HFFc6 (cell line): ENCODE measurements around the gene NRL. TPM values are rescaled to one million over a fixed set of nuclear protein-coding genes. Genes with fewer than 3 reads are reported as not detected.
"Not testable (repeated sequence)": the region's sequence is repeated elsewhere in the genome, so short reads cannot be mapped to it uniquely, and the experiment has no call there.

Source experiments
- DNase-seq: peaks from one replicate; pipeline ENCODE4 v3.0.0-alpha.2; 2018
- H3K27ac Mint-ChIP-seq: 2 replicates; pipeline ENCODE4 v1.8.0; 2020; ENCODE audit warnings: mild to moderate bottlenecking, mixed read lengths
- H3K27me3 Mint-ChIP-seq: 2 replicates; pipeline ENCODE4 v1.8.0; 2021; ENCODE audit warnings: mild to moderate bottlenecking, moderate library complexity, mixed read lengths; ENCODE audit not compliant: insufficient read depth
- H3K36me3 Mint-ChIP-seq: 2 replicates; pipeline ENCODE4 v1.8.0; 2021; ENCODE audit warnings: low read depth, mixed read lengths
- H3K4me1 Mint-ChIP-seq: 2 replicates; pipeline ENCODE4 v1.8.0; 2020; ENCODE audit warnings: low read depth, mixed read lengths
- H3K4me3 Mint-ChIP-seq: 2 replicates; pipeline ENCODE4 v1.8.0; 2020; ENCODE audit warnings: mild to moderate bottlenecking, moderate library complexity, mixed read lengths
- H3K9me3 Mint-ChIP-seq: 2 replicates; pipeline ENCODE4 v1.8.0; 2020; ENCODE audit warnings: mild to moderate bottlenecking, mixed read lengths
- CTCF ChIP-seq: fragments of 200-600 bp; sonication (generic); IDR thresholded peaks from 2 replicates; pipeline ENCODE4 v1.5.0; 2021; ENCODE audit warnings: antibody characterized with exemption, mild to moderate bottlenecking
- total RNA-seq, 6 experiments: library from RNA; stranded (reverse); fragmentation: NEBNext Ultra II Directional; extraction: Animal tissue kit (Norgen Biotek cat#: 25700); gene quantifications; 2 replicates in 1 of 6; 3 replicates in 5 of 6; pipeline ENCODE4 v1.2.3, GENCODE V29; 2021

NRL gene
- total RNA-seq, 6 experiments from 2014 or later = 0.26 to 0.85 (median 0.49) TPM

DNA sequence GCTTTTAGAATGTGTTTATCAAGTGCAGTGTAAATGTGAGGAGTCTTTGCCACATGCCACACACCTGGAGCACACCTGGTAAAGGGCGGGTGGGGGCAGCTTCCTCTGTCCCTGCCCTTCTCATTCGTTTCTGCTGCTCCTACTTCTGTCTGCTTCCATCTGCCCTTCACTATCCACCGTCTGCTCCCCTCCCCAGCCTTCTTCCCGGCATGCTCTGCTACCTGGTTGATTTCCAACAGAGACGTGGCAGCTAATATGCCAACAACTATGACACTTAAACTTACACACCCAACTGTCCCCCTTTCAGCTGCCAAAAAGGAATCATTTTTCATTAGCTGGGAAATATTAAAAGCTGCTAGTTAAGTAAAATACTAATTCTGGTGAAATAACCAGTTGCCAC, 72.0 kb downstream of the NRL start:
- Mint-ChIP-seq H3K27me3 (peaks cover 42% of the 10 kb centered on the region), H3K9me3 (no peaks in the 10 kb centered on the region), H3K27ac (no peak overlapping the region), H3K4me1 (no peaks in the 10 kb centered on the region), H3K4me3 (no peak overlapping the region), H3K36me3 (no peaks in the 10 kb centered on the region)
- no peak for DNase-seq
- no peak for TF ChIP-seq CTCF

DNA sequence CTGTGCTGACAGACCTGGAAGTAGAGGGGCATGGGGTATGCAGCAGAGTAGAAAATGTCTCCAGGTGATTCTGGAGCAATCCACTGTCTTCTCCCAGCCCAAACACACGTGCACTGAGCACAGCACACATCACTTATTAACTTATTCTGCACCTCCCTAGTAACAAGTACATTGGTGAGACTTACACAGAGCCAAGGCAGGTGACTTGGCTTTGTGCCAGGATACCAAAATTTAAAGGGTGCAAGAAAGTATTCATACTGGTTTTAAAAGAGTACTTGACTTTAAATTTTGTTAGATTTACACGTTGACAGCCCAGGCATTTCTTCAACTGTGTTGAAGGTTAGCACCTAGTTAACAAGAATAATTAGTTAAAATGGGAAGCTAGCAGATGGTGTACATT, 74.1 kb downstream of the NRL start:
- DNase-seq = no peak
- H3K36me3 Mint-ChIP-seq = no peaks in the 10 kb centered on the region
- no peak overlapping the region for H3K27ac Mint-ChIP-seq
- peaks cover 10% of the 10 kb centered on the region for H3K4me1 Mint-ChIP-seq
- no peak for TF ChIP-seq CTCF
- H3K4me3 Mint-ChIP-seq = no peak overlapping the region
- H3K27me3 Mint-ChIP-seq = peaks cover 34% of the 10 kb centered on the region
- H3K9me3 Mint-ChIP-seq = no peaks in the 10 kb centered on the region

GRCh38 chr14:24038686-24039085, 76.1 kb downstream of the NRL start:
- Mint-ChIP-seq H3K27ac (no peak overlapping the region), H3K27me3 (peaks cover 22% of the 10 kb centered on the region), H3K9me3 (no peaks in the 10 kb centered on the region), H3K36me3 (no peaks in the 10 kb centered on the region), H3K4me1 (peaks cover 10% of the 10 kb centered on the region), H3K4me3 (no peak overlapping the region)
- no peak for TF ChIP-seq CTCF
- DNase-seq = no peak

DNA sequence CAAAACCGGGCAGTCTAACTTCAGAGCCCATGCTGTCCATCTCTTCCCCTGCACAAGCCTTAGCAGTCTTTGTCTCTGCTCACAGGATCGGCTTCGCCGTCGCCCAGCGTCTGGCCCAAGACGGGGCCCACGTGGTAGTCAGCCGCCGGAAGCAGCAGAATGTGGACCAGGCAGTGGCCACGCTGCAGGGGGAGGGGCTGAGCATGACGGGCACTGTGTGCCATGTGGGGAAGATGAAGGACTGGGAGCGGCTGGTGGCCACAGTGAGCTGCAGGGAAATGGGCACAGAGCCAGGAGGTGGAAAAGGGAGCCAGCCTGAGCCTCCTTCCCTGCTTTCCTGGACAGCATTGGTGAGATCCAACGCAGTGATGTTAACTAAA, 77.1 kb downstream of the NRL start:
- Mint-ChIP-seq H3K27ac (no peak overlapping the region), H3K27me3 (peaks cover 17% of the 10 kb centered on the region), H3K36me3 (no peaks in the 10 kb centered on the region), H3K9me3 (peaks cover 6% of the 10 kb centered on the region), H3K4me1 (peaks cover 17% of the 10 kb centered on the region), H3K4me3 (no peak overlapping the region)
- TF ChIP-seq CTCF = no peak
- DNase-seq = no peak

GRCh38 chr14:24036963-24037657, 77.6 kb downstream of the NRL start:
- not testable (repeated sequence) for H3K36me3 Mint-ChIP-seq, DNase-seq
- TF ChIP-seq CTCF = peak; percentile 2; the same call in 1 of the 2 replicates
- H3K4me3 Mint-ChIP-seq = peak overlapping the region; percentile 94
- peaks cover 12% of the 10 kb centered on the region for H3K27me3 Mint-ChIP-seq
- H3K27ac Mint-ChIP-seq = peak overlapping the region; percentile 88
- peaks cover 11% of the 10 kb centered on the region for H3K9me3 Mint-ChIP-seq
- H3K4me1 Mint-ChIP-seq = peaks cover 17% of the 10 kb centered on the region
